HG02870 (cell line): Measurements from ENCODE around the gene DMD.
"Not testable (repeated sequence)": the region's sequence is repeated elsewhere in the genome, so short reads cannot be mapped to it uniquely, and the experiment has no call there.

Source experiments
- ATAC-seq: cut with Tn5 transposase; IDR thresholded peaks from one replicate; pipeline ENCODE4 v1.9.1; 2021; ENCODE audit warnings: mild to moderate bottlenecking, moderate library complexity; ENCODE audit not compliant: unreplicated experiment

The DMD gene

GRCh38 chrX:32289356-32289755, 922.0 kb downstream of the DMD start:
- no peak for ATAC-seq

- ATAC-seq = no peak
Observed at GRCh38 chrX:32281853-32282252, 929.5 kb downstream of the DMD start.

GRCh38 chrX:32280921-32281320, 930.4 kb downstream of the DMD start:
- ATAC-seq = no peak

- ATAC-seq = no peak
Observed at GRCh38 chrX:32280489-32280888, 930.9 kb downstream of the DMD start.

- no peak for ATAC-seq
Observed at GRCh38 chrX:32276153-32276552, 935.2 kb downstream of the DMD start.

- ATAC-seq = no peak
Observed at GRCh38 chrX:32269866-32270265, 941.5 kb downstream of the DMD start.

GRCh38 chrX:32268207-32268606, 943.1 kb downstream of the DMD start:
- ATAC-seq = no peak

GRCh38 chrX:32267796-32268195, 943.6 kb downstream of the DMD start:
- no peak for ATAC-seq

- not testable (repeated sequence) for ATAC-seq
Observed at GRCh38 chrX:32246675-32247074, 964.7 kb downstream of the DMD start.

- no peak for ATAC-seq
Observed at GRCh38 chrX:32195611-32196010, 1015.7 kb downstream of the DMD start.

- ATAC-seq = no peak
Observed at GRCh38 chrX:32191316-32191715, 1020.0 kb downstream of the DMD start.

- ATAC-seq = no peak
Observed at GRCh38 chrX:32185160-32185559, 1026.2 kb downstream of the DMD start.

GRCh38 chrX:32183066-32183465, 1028.3 kb downstream of the DMD start:
- no peak for ATAC-seq

GRCh38 chrX:32176510-32176909, 1034.8 kb downstream of the DMD start:
- no peak for ATAC-seq

GRCh38 chrX:32170481-32170880, 1040.9 kb downstream of the DMD start:
- ATAC-seq = no peak

GRCh38 chrX:32155044-32155638, 1056.2 kb downstream of the DMD start:
- no peak for ATAC-seq

GRCh38 chrX:32153585-32153984, 1057.8 kb downstream of the DMD start:
- no peak for ATAC-seq

- no peak for ATAC-seq
Observed at GRCh38 chrX:32150141-32150540, 1061.2 kb downstream of the DMD start.

GRCh38 chrX:32141841-32142240, 1069.5 kb downstream of the DMD start:
- no peak for ATAC-seq

- no peak for ATAC-seq
Observed at GRCh38 chrX:32139476-32139875, 1071.9 kb downstream of the DMD start.

GRCh38 chrX:32137525-32137924, 1073.8 kb downstream of the DMD start:
- no peak for ATAC-seq

GRCh38 chrX:32126997-32127396, 1084.4 kb downstream of the DMD start:
- ATAC-seq = no peak

GRCh38 chrX:32118832-32119231, 1092.5 kb downstream of the DMD start:
- ATAC-seq = no peak
